PC-3 (cell line): ENCODE data around the gene MEG3.

Experiments
- EZH2 ChIP-seq: fragments of 300-600 bp; sonication (generic); IDR thresholded peaks from one replicate; pipeline ENCODE4 v1.6.1; 2017; ENCODE audit warnings: antibody characterized with exemption, mild to moderate bottlenecking, low read length; ENCODE audit not compliant: unreplicated experiment
- EZH2phosphoT487 ChIP-seq: fragments of 300-600 bp; sonication (generic); IDR thresholded peaks from 2 replicates; pipeline ENCODE4 v1.6.1; 2018; ENCODE audit warnings: mild to moderate bottlenecking, antibody characterized with exemption, low read length, borderline replicate concordance
- TF ChIP-seq, protein P1 (sequence below): fragments of 300-600 bp; sonication (generic); conservative IDR thresholded peaks from 2 replicates; pipeline ENCODE4 v1.5.1; 2017; ENCODE audit warnings: antibody characterized with exemption, low read depth, mild to moderate bottlenecking, low read length

GRCh38 chr14:100816286-100816949 is 9.5 kb upstream of the MEG3 start:
- TF ChIP-seq, protein P1, sequence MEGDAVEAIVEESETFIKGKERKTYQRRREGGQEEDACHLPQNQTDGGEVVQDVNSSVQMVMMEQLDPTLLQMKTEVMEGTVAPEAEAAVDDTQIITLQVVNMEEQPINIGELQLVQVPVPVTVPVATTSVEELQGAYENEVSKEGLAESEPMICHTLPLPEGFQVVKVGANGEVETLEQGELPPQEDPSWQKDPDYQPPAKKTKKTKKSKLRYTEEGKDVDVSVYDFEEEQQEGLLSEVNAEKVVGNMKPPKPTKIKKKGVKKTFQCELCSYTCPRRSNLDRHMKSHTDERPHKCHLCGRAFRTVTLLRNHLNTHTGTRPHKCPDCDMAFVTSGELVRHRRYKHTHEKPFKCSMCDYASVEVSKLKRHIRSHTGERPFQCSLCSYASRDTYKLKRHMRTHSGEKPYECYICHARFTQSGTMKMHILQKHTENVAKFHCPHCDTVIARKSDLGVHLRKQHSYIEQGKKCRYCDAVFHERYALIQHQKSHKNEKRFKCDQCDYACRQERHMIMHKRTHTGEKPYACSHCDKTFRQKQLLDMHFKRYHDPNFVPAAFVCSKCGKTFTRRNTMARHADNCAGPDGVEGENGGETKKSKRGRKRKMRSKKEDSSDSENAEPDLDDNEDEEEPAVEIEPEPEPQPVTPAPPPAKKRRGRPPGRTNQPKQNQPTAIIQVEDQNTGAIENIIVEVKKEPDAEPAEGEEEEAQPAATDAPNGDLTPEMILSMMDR: no peak
- TF ChIP-seq EZH2: no peak
- no peak for TF ChIP-seq EZH2phosphoT487
